WERI-Rb-1 (cell line): Measurements from ENCODE around the gene NOL4L.
"Not testable (repeated sequence)": the region's sequence is repeated elsewhere in the genome, so short reads cannot be mapped to it uniquely, and the experiment has no call there.

Experiments
- DNase-seq: peaks from one replicate; pipeline ENCODE4 v3.0.0-alpha.2; 2020
- H3K27ac ChIP-seq: fragments of 250-450 bp; sonication (Bioruptor Pico); 2 replicates; pipeline ENCODE4 v1.5.1; 2020; ENCODE audit warnings: mild to moderate bottlenecking, moderate library complexity
- H3K27me3 ChIP-seq: fragments of 250-450 bp; sonication (Bioruptor Pico); 2 replicates; pipeline ENCODE4 v1.5.1; 2021; ENCODE audit warnings: mild to moderate bottlenecking, low read depth, moderate library complexity; ENCODE audit not compliant: insufficient read depth, severe bottlenecking
- H3K36me3 ChIP-seq: fragments of 250-450 bp; sonication (Bioruptor Pico); 2 replicates; pipeline ENCODE4 v1.5.1; 2020; ENCODE audit warnings: mild to moderate bottlenecking, moderate library complexity
- H3K4me3 ChIP-seq: 2 replicates; pipeline ENCODE4 v1.5.1; 2011; ENCODE audit warnings: low read depth, mild to moderate bottlenecking, control low read depth, low read length
- H3K9me3 ChIP-seq: fragments of 250-450 bp; sonication (Bioruptor Pico); 2 replicates; pipeline ENCODE4 v1.5.1; 2021; ENCODE audit warnings: mild to moderate bottlenecking, moderate library complexity; ENCODE audit not compliant: severe bottlenecking
- TF ChIP-seq, protein P1 (sequence below): IDR thresholded peaks from 2 replicates; pipeline ENCODE4 v1.5.1; 2011; ENCODE audit warnings: low read depth, mild to moderate bottlenecking, control low read depth, inconsistent platforms, low read length

Gene NOL4L

DNA sequence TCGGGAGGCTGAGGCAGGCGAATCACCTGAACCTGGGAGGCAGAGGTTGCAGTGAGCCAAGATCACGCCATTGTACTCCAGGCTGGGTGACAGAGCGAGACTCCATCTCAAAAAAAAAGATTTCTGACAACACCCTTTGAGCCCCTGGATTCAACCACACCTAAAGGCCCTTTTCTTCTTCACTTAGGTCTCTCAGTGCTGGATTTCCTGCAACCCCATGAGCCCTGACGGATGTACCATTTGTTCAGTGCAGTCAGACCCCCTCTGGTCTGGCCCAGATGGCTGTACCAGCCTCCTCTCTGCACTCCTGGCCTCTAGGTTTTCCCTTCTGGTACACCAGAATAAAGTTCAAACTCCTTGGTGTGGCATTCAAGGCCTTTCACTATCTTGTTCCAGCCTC is 9.1 kb upstream of the NOL4L start:
- DNase-seq, result no peak
- Histone ChIP-seq H3K27me3 (no peaks in the 10 kb centered on the region), H3K36me3 (no peaks in the 10 kb centered on the region), H3K9me3 (no peaks in the 10 kb centered on the region), H3K27ac (no peak overlapping the region), H3K4me3 (no peak overlapping the region)
- TF ChIP-seq, protein P1, sequence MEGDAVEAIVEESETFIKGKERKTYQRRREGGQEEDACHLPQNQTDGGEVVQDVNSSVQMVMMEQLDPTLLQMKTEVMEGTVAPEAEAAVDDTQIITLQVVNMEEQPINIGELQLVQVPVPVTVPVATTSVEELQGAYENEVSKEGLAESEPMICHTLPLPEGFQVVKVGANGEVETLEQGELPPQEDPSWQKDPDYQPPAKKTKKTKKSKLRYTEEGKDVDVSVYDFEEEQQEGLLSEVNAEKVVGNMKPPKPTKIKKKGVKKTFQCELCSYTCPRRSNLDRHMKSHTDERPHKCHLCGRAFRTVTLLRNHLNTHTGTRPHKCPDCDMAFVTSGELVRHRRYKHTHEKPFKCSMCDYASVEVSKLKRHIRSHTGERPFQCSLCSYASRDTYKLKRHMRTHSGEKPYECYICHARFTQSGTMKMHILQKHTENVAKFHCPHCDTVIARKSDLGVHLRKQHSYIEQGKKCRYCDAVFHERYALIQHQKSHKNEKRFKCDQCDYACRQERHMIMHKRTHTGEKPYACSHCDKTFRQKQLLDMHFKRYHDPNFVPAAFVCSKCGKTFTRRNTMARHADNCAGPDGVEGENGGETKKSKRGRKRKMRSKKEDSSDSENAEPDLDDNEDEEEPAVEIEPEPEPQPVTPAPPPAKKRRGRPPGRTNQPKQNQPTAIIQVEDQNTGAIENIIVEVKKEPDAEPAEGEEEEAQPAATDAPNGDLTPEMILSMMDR, result no peak

DNA sequence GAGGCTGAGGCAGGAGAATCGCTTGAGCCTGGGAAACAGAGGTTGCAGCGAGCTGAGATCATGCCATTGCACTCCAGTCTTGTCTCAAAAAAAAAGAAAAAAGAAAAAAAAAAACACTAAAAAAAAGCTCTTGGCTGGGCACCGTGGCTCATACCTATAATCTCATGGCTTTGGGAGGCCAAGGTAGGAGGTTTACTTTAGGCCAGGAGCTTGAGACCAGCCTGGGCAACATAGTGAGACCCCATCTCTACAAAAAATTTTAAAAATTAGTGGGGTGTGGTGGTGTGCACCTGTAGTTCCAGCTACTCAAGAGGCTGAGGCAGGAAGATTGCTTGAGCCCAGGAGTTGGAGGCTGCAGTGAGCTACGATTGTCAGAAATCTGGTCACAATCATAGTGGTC is 7.5 kb upstream of the NOL4L start:
- not testable (repeated sequence) for H3K4me3 ChIP-seq, H3K36me3 ChIP-seq, H3K9me3 ChIP-seq, DNase-seq, H3K27me3 ChIP-seq, H3K27ac ChIP-seq

DNA sequence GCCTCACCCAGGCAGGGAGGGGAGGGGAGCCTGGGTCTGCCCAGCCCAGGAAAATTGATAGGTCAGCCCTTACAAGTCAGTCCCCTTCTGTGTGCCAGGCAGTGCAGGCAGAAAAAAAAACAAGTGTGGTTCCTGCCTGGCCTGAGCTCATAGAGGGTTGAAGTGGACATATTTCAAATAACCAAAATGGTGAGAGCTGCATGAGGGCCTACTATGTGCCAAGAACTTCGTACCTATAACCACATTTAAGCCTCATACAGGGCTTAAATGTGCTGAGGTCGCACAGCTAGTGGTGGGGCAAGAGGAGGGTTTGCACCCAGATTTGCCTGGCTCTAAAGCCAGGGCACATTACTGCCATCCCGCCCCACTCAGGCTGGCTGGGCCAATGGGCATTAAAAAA is 6.9 kb upstream of the NOL4L start:
- no peaks in the 10 kb centered on the region for H3K36me3 ChIP-seq
- H3K4me3 ChIP-seq, result no peak overlapping the region
- DNase-seq, result no peak
- no peak overlapping the region for H3K27ac ChIP-seq
- no peaks in the 10 kb centered on the region for H3K27me3 ChIP-seq
- TF ChIP-seq, protein P1, result no peak
- H3K9me3 ChIP-seq, result no peaks in the 10 kb centered on the region

DNA sequence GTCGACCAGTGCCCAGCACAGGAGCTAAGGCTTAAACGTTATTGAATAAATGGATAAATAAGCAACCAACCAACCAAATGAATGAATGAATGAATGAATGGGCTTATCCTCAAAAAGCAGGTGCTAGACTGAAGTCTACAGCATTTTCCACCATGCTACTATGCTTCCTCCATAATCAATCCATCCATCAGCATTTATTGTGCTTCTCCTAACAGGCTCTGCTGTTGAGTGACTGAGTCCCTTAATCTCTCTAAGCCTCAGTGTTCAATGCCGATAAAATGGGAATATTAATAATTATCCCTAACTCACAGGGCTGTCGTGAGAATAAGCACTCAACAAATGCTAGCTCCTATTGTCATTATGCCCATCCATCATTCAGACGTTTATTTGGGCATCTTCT is 4.6 kb upstream of the NOL4L start:
- TF ChIP-seq, protein P1, result no peak
- Histone ChIP-seq H3K27me3 (no peaks in the 10 kb centered on the region), H3K9me3 (no peaks in the 10 kb centered on the region), H3K4me3 (no peak overlapping the region), H3K27ac (no peak overlapping the region), H3K36me3 (no peaks in the 10 kb centered on the region)
- no peak for DNase-seq

DNA sequence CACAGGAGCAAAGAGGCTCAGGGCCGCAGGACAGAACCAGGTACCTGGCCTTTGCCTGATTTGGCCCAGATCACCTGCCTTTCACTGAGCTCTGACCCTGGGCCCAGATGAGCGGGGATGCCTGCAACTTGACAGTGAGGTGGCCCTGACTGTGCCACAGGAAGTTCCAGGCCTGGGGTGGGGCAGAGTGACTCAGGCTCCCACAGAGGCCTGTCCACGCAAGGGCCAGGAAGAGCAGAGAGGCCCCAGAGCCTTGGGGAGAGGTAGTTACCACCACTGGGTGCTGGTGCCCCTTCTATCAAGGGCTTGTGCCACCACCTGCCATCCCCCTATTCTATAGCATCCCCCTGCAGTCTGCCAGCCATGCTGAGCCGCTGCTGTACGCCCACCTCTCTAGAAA is 4.1 kb upstream of the NOL4L start:
- no peaks in the 10 kb centered on the region for H3K36me3 ChIP-seq
- DNase-seq, result no peak
- H3K9me3 ChIP-seq, result no peaks in the 10 kb centered on the region
- no peak overlapping the region for H3K4me3 ChIP-seq
- no peak overlapping the region for H3K27ac ChIP-seq
- TF ChIP-seq, protein P1, result no peak
- H3K27me3 ChIP-seq, result no peaks in the 10 kb centered on the region

DNA sequence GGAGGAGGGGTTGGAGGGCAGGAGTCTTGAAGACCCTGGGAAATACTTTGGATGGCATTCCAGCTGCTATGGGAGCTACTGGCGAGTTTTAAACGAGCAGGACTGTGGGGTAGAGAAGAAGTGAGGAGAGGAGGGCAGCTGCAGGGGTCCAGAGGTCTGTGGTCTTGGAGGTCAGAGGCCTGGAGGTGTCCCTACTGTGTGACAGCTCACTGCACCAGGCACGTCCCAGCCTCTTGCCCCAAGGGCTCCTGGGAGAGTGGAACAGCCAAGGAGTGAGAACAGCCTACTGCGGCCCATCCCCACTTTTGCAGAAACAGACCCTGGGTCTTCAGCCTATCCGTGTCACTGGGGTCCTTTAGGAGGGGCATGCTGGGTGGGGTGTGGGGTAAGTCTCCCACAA is 2.9 kb upstream of the NOL4L start:
- no peak for DNase-seq
- H3K27ac ChIP-seq, result no peak overlapping the region
- H3K9me3 ChIP-seq, result no peaks in the 10 kb centered on the region
- H3K36me3 ChIP-seq, result no peaks in the 10 kb centered on the region
- TF ChIP-seq, protein P1, result no peak
- H3K27me3 ChIP-seq, result no peaks in the 10 kb centered on the region
- no peak overlapping the region for H3K4me3 ChIP-seq
